Coronary artery (tissue), 2 donors: Measurements from ENCODE around the gene CACNA2D3.

Experiments
- DNase-seq: peaks from one replicate; pipeline ENCODE4 v3.0.0-alpha.2; 2017; ENCODE audit warnings: low spot score
- H3K27ac ChIP-seq, 2 donors: fragments of 200-600 bp; sonication (generic); one replicate each; pipeline ENCODE4 v1.5.1; 2016 to 2019
- H3K4me3 ChIP-seq: fragments of 200-600 bp; sonication (generic); 2 replicates; pipeline ENCODE4 v1.5.1; 2016; ENCODE audit warnings: mild to moderate bottlenecking, moderate library complexity
- TF ChIP-seq, protein P1 (sequence below): fragments of 200-600 bp; sonication (generic); IDR thresholded peaks from one replicate; pipeline ENCODE4 v1.5.1; 2019; ENCODE audit warnings: antibody characterized with exemption

The CACNA2D3 gene

DNA sequence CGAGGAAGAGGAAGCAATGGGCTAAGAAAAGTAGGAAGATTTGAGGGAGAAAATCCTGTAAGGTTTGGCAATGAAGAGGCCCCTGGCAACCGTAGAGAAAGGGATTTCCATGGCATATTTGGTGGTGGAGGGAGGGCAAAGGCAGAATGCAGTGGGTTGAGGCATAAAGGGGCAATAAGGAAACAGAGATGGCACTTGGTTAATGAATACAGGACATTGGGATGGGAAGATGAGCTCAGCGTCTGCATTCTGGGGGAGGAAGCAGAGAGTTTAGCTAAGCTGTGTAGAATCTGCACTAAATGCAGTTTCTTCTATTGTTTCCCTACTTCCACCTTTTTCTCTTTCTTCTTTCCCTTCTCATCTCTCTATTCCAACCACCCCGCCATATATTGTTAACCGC lies 721.9 kb downstream of the CACNA2D3 start:
- TF ChIP-seq, protein P1, sequence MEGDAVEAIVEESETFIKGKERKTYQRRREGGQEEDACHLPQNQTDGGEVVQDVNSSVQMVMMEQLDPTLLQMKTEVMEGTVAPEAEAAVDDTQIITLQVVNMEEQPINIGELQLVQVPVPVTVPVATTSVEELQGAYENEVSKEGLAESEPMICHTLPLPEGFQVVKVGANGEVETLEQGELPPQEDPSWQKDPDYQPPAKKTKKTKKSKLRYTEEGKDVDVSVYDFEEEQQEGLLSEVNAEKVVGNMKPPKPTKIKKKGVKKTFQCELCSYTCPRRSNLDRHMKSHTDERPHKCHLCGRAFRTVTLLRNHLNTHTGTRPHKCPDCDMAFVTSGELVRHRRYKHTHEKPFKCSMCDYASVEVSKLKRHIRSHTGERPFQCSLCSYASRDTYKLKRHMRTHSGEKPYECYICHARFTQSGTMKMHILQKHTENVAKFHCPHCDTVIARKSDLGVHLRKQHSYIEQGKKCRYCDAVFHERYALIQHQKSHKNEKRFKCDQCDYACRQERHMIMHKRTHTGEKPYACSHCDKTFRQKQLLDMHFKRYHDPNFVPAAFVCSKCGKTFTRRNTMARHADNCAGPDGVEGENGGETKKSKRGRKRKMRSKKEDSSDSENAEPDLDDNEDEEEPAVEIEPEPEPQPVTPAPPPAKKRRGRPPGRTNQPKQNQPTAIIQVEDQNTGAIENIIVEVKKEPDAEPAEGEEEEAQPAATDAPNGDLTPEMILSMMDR, result no peak
- no peak for DNase-seq
- Histone ChIP-seq H3K27ac (no peak overlapping the region), H3K4me3 (no peak overlapping the region)

DNA sequence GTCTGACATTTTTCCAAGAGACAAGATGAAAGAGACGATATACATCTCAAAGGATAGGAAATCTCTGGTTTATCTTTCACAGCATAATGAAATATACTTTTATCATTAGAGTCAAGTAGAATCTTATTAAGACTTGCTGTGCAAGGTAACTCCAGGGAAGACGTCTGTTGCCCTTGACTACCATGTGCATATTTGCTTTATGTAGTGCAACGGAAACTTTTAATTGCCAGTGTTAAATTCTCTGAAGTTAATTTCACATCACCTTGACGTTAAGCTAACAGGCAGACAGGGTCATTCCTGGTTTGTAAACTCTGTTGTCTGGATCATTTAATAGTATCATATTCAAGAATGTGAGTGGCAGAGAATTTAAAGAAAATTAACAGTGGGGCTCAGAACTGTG lies 722.7 kb downstream of the CACNA2D3 start:
- no peak for DNase-seq
- no peak overlapping the region for H3K27ac ChIP-seq
- TF ChIP-seq, protein P1, result no peak
- H3K4me3 ChIP-seq, result no peak overlapping the region

DNA sequence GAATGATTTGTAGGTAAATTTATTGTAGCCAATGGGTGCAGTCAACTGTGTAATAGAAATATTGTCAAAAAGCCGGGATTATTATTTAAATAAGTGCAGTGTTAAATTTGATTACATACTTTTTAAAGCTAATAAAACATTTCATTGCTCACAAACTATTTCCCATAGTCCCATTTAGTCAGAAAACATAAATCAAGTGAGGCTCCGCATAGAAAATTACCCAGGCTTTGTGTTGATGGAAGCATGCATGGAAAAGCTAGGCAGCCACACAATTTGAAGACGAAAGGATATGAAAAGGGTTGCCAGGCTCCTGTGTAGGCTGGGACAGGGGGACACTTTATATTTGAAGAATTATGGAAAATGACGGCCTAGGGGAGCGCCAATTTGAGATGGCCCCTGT lies 723.2 kb downstream of the CACNA2D3 start:
- TF ChIP-seq, protein P1, result no peak
- DNase-seq, result no peak
- H3K27ac ChIP-seq, result no peak overlapping the region
- no peak overlapping the region for H3K4me3 ChIP-seq

DNA sequence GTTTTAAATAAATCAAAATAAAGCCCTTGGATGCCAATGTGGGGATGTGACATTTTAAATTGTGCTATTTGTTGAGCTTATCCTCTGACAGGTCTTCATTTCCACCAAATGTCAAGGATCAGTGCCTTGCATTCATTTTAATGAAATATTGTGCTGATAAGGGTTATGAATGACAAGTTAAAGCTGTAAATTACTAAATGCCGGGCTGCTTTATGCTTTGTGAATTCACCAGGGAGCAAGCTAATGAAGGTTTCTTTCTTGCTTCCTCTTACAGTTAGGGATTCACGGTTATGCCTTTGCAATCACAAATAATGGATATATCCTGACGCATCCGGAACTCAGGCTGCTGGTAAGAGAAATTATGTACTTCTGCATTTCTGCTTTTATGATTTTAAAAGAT lies 723.8 kb downstream of the CACNA2D3 start:
- DNase-seq, result no peak
- no peak overlapping the region for H3K4me3 ChIP-seq
- TF ChIP-seq, protein P1, result no peak
- H3K27ac ChIP-seq, result no peak overlapping the region

DNA sequence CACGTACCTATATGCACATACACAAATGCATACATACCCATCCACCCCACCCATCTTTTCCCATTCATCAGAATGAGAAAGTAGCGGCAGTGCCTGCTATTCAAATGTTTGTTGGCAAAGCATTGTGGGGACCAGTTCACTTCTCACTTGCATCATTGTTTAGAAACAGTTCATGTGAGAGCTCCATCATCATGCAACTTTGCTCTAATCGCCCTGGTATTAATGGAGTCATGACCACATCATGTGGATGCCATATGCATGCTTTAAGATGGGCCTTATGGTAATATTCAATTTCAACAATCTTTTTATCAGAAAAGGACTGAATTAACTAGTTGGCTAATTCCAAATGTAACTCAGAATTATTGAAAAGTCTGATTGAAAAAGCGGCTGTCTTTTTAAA lies 725.0 kb downstream of the CACNA2D3 start:
- TF ChIP-seq, protein P1, result no peak
- no peak for DNase-seq
- H3K4me3 ChIP-seq, result no peak overlapping the region
- H3K27ac ChIP-seq, result no peak overlapping the region

DNA sequence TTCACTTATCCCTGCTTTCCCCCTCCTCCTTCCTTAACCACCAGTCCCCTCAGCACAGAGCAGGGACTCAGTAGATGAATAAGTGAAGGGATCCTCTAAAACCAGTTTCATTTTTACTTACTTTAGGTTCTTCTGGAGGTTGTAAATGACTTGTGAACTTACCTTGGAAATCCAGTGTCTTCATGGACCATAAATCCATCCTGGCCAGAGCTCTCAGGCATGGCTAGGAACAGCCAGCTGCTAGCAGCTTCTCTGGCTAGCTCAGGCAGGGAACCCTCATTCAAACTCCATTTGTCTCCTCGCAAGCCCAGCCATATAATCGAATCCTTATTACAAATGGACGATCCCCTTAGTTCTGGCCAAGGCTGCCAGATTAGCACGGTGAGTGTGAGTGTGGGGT lies 727.0 kb downstream of the CACNA2D3 start:
- DNase-seq, result no peak
- no peak overlapping the region for H3K4me3 ChIP-seq
- no peak overlapping the region for H3K27ac ChIP-seq
- TF ChIP-seq, protein P1, result no peak

DNA sequence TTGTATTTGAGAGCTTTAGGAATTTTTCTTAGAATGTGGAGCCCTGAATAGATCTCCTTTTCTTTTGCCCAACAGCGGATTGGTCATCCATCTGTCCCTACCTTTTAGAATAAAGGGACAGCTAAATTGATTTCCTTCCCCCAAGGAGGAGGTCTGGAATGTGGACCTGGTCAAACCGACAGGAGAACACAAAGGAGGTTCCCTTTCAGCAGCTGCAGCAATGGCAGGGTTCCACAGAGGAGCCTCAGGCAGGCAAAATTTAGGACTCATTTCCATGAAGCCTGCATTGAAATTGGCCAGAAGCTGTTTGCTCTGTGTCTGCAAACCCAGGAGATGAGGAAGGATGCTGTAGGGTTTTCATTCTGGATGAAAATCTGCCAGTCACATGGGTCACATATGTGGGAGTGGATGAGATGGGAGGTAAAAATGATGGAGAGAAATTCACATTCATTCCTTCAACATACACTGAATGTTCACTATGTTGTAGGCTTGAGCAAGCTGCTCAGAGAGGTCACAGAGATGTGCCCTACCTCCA lies 728.2 kb downstream of the CACNA2D3 start:
- no peak overlapping the region for H3K27ac ChIP-seq
- H3K4me3 ChIP-seq, result no peak overlapping the region
- DNase-seq, result no peak
- TF ChIP-seq, protein P1, result no peak
